ENCODE results near the gene MYO1E. TPM values are rescaled to one million over a fixed set of nuclear protein-coding genes. Genes with fewer than 3 reads are reported as not detected.

Gene MYO1E
- total and polyA plus RNA-seq, 2 of the 8 experiments (the other 6 are each of a cell fraction or from before 2014, with no cell fraction given): 19.6 to 142 TPM

GRCh38 chr15:59345326-59345725 lies 27.3 kb downstream of the MYO1E start (continued):
- TF ChIP-seq CBX5 (IDR thresholded peaks at IDR 0.05; ENCODE audit: low read depth, low read length): no peak
- no peak for TF ChIP-seq EGR1 (IDR thresholded peaks at IDR 0.05; ENCODE audit: borderline replicate concordance, low read depth, low read length)
- no peak for TF ChIP-seq KDM4A (IDR thresholded peaks at IDR 0.05; ENCODE audit: low read depth, low read length, severe bottlenecking)
